GM21423 (cell line): ENCODE data around the gene SH2D2A.
"Not testable (repeated sequence)": the region's sequence is repeated elsewhere in the genome, so short reads cannot be mapped to it uniquely, and the experiment has no call there.

Experiments
- ATAC-seq: cut with Tn5 transposase; IDR thresholded peaks from one replicate; pipeline ENCODE4 v1.9.1; 2021; ENCODE audit warnings: mild to moderate bottlenecking, moderate library complexity; ENCODE audit not compliant: unreplicated experiment

SH2D2A gene

DNA sequence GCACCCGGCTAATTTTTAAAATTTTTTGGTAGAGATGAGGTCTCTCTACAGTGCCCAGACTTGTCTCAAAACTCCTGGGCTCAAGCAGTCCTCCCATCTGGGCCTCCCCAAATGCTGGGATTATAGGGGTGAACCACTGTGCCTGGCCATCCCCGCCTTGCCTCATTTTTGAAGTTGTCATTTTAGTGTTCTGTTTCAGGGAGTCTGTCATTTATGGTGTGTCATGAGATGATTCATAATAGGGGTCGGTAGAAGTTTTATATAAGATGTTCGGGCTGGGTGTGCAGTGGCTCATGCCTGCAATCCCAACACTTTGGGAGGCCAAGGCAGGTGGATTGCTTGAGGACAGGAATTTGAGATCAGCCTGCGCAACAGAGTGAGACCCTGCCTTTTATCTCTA lies 40.8 kb downstream of the SH2D2A start:
- no peak for ATAC-seq

- ATAC-seq = no peak
Observed at GRCh38 chr1:156773607-156774006, 43.0 kb downstream of the SH2D2A start.

GRCh38 chr1:156772728-156773497 lies 43.7 kb downstream of the SH2D2A start:
- ATAC-seq = no peak

DNA sequence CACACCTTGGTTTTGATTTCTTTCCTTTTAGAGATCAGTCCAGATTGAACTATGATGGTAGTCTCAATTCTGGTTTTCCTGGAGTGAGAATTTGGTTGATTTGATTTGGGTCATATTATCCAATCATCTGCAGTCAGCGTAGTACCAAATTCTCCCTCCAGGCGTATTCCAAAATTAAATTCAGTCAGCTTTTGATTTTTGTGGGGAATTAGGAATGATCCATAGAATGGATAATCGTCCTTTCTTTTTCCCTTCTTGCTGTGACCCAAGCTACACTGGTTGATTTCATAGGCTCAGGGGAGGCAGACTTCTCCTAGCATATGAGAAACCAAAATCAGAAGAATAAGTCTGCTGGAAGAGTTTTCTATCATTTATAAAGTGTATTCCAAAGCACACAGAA lies 44.4 kb downstream of the SH2D2A start:
- ATAC-seq = no peak

GRCh38 chr1:156768610-156769295 lies 47.9 kb downstream of the SH2D2A start:
- ATAC-seq = no peak

GRCh38 chr1:156767879-156768604 lies 48.6 kb downstream of the SH2D2A start:
- peak; percentile 7 for ATAC-seq

DNA sequence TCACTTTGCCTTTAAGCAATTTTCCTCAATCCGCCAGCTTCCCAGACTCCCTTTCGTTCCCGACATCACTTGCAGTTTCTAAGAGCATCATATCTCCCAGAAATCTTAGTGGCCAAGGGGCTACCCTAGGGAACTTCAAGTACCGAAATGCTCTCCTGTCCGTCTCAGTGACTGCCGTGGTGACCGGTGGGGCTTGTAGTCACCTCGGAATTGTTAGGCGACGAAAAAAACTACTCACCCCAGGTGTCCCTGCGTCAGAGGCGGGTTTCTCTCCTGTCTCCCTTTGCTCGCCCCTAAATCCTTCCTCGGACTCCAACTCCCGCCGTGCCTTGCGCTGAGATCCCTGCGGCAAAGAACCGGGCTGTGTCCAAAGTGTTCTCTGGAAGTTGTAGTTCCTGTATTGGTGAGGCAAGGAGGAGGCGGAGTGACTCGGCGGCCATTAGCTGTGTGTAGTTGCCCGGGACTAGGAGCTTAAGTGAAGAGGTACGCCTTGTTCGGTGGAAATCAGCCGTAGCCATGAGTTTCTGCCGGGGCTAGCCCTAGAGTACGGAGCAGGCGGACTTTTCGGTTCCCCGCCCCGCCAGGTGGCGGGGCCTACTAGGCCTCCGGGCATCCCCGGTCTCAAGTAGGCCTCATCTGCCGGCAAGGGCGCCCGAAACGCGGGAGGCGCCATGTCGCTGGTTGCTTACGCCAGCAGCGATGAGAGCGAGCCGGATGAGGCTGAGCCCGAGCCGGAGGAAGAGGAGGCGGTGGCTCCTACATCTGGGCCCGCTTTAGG lies 49.4 kb downstream of the SH2D2A start, which contains the start of gene PRCC:
Gene PRCC (plus strand): TSS at position 435 of the 778 bp plus-strand sequence. CDS start 237 bp downstream, at position 672.
- ATAC-seq = peak; percentile 90

DNA sequence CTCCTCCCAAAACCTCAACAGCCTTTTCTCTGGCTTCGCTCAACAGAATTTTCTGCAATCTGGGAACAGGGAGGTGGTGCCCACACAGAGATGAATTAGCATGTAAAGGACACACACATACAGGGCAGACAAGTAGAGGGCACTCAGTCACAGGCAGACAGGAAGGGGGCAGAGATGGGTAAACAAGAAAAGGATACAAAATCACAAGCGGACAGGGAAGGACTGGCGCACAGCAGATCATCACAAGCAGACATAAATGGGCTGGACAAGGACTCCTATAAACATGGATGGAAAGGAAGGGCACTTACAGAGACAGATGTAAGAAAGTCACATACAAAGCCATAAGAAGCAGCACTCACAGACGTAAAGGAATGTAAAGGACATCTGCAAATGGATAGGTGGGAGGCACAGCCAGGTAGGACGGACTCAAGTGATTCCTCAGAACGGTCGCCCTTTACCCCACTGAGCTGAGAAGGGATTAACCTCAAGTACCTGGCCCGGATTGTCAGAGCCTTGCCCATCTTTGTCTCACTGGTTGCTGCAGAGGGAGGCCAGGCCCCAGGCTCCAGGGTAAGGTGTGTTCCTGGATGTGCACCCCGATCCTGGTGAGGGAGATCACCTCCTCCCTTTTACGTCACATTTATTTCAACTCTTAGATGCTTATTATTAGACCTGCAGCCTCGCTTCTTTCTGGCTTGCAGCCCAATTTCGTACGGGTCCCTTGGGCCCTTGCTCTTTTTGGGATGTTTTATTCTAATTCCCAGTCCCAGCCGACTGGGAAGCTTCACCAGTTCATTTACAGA lies 50.1 kb downstream of the SH2D2A start:
- ATAC-seq = peak; percentile 6

GRCh38 chr1:156765666-156766065 lies 51.0 kb downstream of the SH2D2A start:
- ATAC-seq = no peak

DNA sequence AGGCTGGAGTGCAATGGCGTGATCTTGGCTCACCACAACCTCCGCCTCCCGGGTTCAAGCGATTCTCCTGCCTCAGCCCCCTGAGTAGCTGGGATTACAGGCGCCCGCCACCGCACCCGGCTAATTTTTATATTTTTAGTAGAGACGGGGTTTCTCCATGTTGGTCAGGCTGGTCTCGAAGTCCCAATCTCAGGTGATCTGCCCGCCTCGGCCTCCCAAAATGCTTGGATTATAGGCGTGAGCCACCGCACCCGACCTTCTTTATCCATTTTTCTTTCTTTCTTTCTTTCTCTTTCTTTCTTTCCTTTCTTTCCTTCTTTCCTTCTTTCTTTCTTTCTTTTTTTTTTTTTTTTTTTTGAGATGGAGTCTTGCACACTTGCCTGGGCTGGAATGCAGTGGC lies 51.5 kb downstream of the SH2D2A start:
- not testable (repeated sequence) for ATAC-seq

DNA sequence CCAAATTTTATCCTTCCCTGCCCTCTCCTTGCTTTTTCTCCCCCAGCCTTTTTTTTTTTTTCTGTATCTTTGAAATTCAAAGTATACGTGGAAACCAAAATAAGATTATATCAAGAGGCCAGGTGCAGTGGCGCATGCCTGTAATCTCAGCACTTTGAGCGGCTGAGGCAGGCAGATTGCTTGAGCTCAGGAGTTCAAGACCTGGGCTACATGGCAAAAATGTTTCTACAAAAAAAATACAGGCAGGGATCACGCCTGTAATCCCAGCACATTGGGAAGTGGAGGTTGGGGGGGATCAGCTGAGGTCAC lies 55.9 kb downstream of the SH2D2A start:
- no peak for ATAC-seq

DNA sequence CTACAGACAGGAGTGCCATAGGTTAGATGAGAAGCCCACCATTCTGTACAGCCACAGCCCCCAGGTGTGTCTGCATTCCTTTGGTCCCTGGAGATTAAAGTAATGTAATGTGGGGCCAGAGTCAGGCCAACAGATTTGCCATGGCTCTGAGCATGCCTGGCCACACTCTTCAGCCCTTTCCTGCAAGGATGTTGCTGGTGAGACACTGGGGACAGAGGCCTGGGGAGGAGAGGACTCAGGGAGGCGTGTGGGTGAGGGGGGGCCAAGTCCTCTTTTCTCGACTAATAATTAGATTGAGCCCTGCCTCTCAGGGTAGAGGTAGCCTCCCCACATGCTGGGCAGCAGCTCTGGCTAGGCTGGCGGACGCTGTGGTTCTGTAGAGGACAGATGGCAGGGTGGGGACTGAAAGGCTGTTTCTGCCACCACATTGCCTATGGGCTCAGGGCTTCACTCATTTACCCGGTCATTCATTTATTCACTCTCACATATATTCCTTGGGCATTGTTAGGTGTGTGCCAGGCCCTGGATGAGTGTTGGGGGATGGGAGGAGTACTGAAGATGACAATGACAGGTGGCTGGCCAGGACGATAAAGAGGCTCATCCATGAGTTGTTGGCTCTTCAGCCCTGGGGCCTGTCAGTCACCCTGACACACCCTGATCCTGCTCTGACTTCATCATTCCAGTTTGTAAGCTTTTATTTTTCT lies 56.4 kb downstream of the SH2D2A start:
- ATAC-seq = no peak

GRCh38 chr1:156757572-156758253 lies 58.9 kb downstream of the SH2D2A start:
- not testable (repeated sequence) for ATAC-seq

GRCh38 chr1:156756355-156756754 lies 60.3 kb downstream of the SH2D2A start:
- no peak for ATAC-seq
